PC-3 (cell line): ENCODE data around the gene SUZ12. TPM values are rescaled to one million over a fixed set of nuclear protein-coding genes. Genes with fewer than 3 reads are reported as not detected.
"Not testable (repeated sequence)": the region's sequence is repeated elsewhere in the genome, so short reads cannot be mapped to it uniquely, and the experiment has no call there.

Experiments
- ATAC-seq: fragments of 200-7000 bp; cut with Tn5 transposase; 2 replicates; pipeline ENCODE4 v1.9.1; 2020; ENCODE audit warnings: mild to moderate bottlenecking, moderate library complexity
- Bru-seq: library from RNA; stranded (reverse); fragments of 400-500 nt; gene quantifications from one replicate; lab custom pipeline; 2021; lab: Mats Ljungman, UMichigan
- BruChase-seq, 2 experiments: library from RNA; stranded (reverse); fragments of 400-500 nt; gene quantifications; one replicate each; lab custom pipeline; 2021; lab: Mats Ljungman, UMichigan
- BruUV-seq: library from RNA; stranded (reverse); fragments of 400-500 nt; replicated peaks from 2 replicates; lab custom pipeline; 2021; lab: Mats Ljungman, UMichigan
- CTCF ChIA-PET: fragments of 300-600 bp; sonication (Branson Sonifier 250); formaldehyde crosslinking; loops from one replicate; lab custom pipeline; 2022; ENCODE audit warnings: antibody characterized with exemption; lab: Charles Lee
- POLR2A ChIA-PET: fragments of 300-600 bp; sonication (Branson Sonifier 250); formaldehyde crosslinking; loops from one replicate; lab custom pipeline; 2022; ENCODE audit warnings: antibody characterized with exemption; ENCODE audit not compliant: unreplicated experiment; lab: Charles Lee
- DNase-seq: peaks from one replicate; pipeline ENCODE4 v3.0.0-alpha.2; 2015
- H2AFZ ChIP-seq: fragments of 300-600 bp; sonication (generic); 2 replicates; pipeline ENCODE4 v1.6.0; 2016; ENCODE audit warnings: antibody characterized with exemption, low read length
- H3F3A ChIP-seq: fragments of 300-600 bp; sonication (generic); one replicate; pipeline ENCODE4 v1.6.0; 2017; ENCODE audit warnings: antibody characterized with exemption, low read length, control low read depth, mild to moderate bottlenecking; ENCODE audit not compliant: unreplicated experiment
- H3K27ac ChIP-seq: fragments of 300-600 bp; sonication (generic); 2 replicates; pipeline ENCODE4 v1.5.1; 2016; ENCODE audit warnings: mild to moderate bottlenecking, low read length
- H3K27me3 ChIP-seq: fragments of 300-600 bp; sonication (generic); 2 replicates; pipeline ENCODE4 v1.6.1; 2016; ENCODE audit warnings: low read length, mixed read lengths
- H3K36me3 ChIP-seq: fragments of 300-600 bp; sonication (generic); 2 replicates; pipeline ENCODE4 v1.6.1; 2016; ENCODE audit warnings: low read depth, mixed run types, low read length, mixed read lengths
- H3K4me1 ChIP-seq: fragments of 300-600 bp; sonication (generic); 2 replicates; pipeline ENCODE4 v1.5.1; 2016; ENCODE audit warnings: low read length; ENCODE audit not compliant: insufficient read depth
- H3K4me2 ChIP-seq: fragments of 300-600 bp; sonication (generic); 2 replicates; pipeline ENCODE4 v1.6.0; 2016; ENCODE audit warnings: low read length
- H3K4me3 ChIP-seq: fragments of 300-600 bp; sonication (generic); 2 replicates; pipeline ENCODE4 v1.5.1; 2016; ENCODE audit warnings: mild to moderate bottlenecking, low read length, mixed read lengths
- H3K79me2 ChIP-seq: fragments of 300-600 bp; sonication (generic); 2 replicates; pipeline ENCODE4 v1.6.1; 2017; ENCODE audit warnings: low read length, mixed read lengths
- H3K9ac ChIP-seq: fragments of 300-600 bp; sonication (generic); 2 replicates; pipeline ENCODE4 v1.6.0; 2016; ENCODE audit warnings: mild to moderate bottlenecking, low read length
- H3K9me2 ChIP-seq: fragments of 300-600 bp; sonication (generic); replicated peaks from 2 replicates; pipeline ENCODE4 v1.6.1; 2016; ENCODE audit warnings: mixed run types, low read length, mixed read lengths
- H3K9me3 ChIP-seq: fragments of 300-600 bp; sonication (generic); 2 replicates; pipeline ENCODE4 v1.6.1; 2016; ENCODE audit warnings: low read length, mixed read lengths
- H4K20me1 ChIP-seq: fragments of 300-600 bp; sonication (generic); 2 replicates; pipeline ENCODE4 v1.6.1; 2016; ENCODE audit warnings: low read length, mixed read lengths
- EZH2 ChIP-seq: fragments of 300-600 bp; sonication (generic); IDR thresholded peaks from one replicate; pipeline ENCODE4 v1.6.1; 2017; ENCODE audit warnings: antibody characterized with exemption, mild to moderate bottlenecking, low read length; ENCODE audit not compliant: unreplicated experiment
- EZH2phosphoT487 ChIP-seq: fragments of 300-600 bp; sonication (generic); IDR thresholded peaks from 2 replicates; pipeline ENCODE4 v1.6.1; 2018; ENCODE audit warnings: mild to moderate bottlenecking, antibody characterized with exemption, low read length, borderline replicate concordance
- intact Hi-C: fragments of 100-400 bp; cut with micrococcal nuclease; formaldehyde crosslinking; loops from 2 replicates; pipeline ENCODE4 v1.9.0; 2023
- long read RNA-seq: library from polyadenylated mRNA; unstranded; transcript quantifications from one replicate; pipeline ENCODE4 v2.0.0, GENCODE V29; 2021; ENCODE audit not compliant: unreplicated experiment
- total RNA-seq: library from RNA; depleted of rRNA; stranded (reverse); fragments of >200 nt; gene quantifications from 2 replicates; pipeline ENCODE4 v1.2.3, GENCODE V29; 2014; rRNA removed
- TF ChIP-seq, protein P1 (sequence below): fragments of 300-600 bp; sonication (generic); conservative IDR thresholded peaks from 2 replicates; pipeline ENCODE4 v1.5.1; 2017; ENCODE audit warnings: antibody characterized with exemption, low read depth, mild to moderate bottlenecking, low read length

Gene SUZ12
- 11.5 and 15.8 TPM in 2 replicates for total RNA-seq
- Bru-seq, nascent RNA = percentile 83 among the genes with signal in this experiment
- percentile 88 among the genes with signal in this experiment for BruChase-seq, experiment 1, labeled RNA remaining after a 6-hour chase
- BruChase-seq, experiment 2, labeled RNA remaining after a 2-hour chase = percentile 85 among the genes with signal in this experiment
- long read RNA-seq, full-length matches to known transcripts = 100 of 161 reads
- long read RNA-seq, partial matches to known transcripts = 35 of 161 reads
- long read RNA-seq, other reads (novel, unspliced or antisense) = 26 of 161 reads

- intact Hi-C loops = not testable (repeated sequence)
Observed at GRCh38 chr17:31936615-31937609, at the start of gene SUZ12. Gene SUZ12 (plus strand): TSS chr17:31937007. CDS start chr17:31937247, 240 bp downstream.

DNA sequence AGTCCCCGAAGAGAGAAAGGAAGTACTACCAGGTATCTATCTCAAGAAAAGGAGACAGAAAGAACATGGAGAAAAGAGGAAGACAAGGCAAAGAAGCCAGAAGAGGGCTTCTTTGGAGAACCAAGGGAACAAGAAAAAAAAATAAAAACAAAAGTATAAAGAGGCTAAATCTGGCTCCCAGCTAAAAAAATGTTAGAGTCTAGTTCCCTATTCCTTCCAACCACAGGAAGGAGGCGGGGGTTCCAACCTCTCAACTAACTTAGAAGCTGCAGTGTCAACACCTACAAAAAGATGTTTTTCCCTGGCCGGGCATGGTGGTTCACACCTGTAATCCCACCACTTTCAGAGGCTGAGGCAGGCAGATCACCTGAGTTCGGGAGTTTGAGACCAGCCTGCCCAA is 48.7 kb upstream of the SUZ12 start:
- DNase-seq (no peak), ATAC-seq (no peak)
- Histone ChIP-seq H3K27ac (no peak overlapping the region), H3K9me2 (no peaks in the 10 kb centered on the region), H3K36me3 (peaks cover 20% of the 10 kb centered on the region; the same call in 1 of the 2 replicates), H3K27me3 (no peaks in the 10 kb centered on the region), H3K4me1 (no peaks in the 10 kb centered on the region), H3K4me2 (no peak overlapping the region), H3K9ac (no peak overlapping the region), H3F3A (no peaks in the 10 kb centered on the region), H3K79me2 (no peaks in the 10 kb centered on the region), H4K20me1 (no peaks in the 10 kb centered on the region), H3K4me3 (no peak overlapping the region), H2AFZ (no peak overlapping the region), H3K9me3 (no peaks in the 10 kb centered on the region)
- intact Hi-C loops = no loop called here
- TF ChIP-seq, protein P1, sequence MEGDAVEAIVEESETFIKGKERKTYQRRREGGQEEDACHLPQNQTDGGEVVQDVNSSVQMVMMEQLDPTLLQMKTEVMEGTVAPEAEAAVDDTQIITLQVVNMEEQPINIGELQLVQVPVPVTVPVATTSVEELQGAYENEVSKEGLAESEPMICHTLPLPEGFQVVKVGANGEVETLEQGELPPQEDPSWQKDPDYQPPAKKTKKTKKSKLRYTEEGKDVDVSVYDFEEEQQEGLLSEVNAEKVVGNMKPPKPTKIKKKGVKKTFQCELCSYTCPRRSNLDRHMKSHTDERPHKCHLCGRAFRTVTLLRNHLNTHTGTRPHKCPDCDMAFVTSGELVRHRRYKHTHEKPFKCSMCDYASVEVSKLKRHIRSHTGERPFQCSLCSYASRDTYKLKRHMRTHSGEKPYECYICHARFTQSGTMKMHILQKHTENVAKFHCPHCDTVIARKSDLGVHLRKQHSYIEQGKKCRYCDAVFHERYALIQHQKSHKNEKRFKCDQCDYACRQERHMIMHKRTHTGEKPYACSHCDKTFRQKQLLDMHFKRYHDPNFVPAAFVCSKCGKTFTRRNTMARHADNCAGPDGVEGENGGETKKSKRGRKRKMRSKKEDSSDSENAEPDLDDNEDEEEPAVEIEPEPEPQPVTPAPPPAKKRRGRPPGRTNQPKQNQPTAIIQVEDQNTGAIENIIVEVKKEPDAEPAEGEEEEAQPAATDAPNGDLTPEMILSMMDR = no peak
- TF ChIP-seq EZH2phosphoT487 (no peak), EZH2 (no peak)
- BruUV-seq = no TSS peak
- ChIA-PET POLR2A (no interaction called here), CTCF (no interaction called here)

More at GRCh38 chr17:31936615-31937609, at the start of gene SUZ12:
- H3F3A ChIP-seq, H3K27me3 ChIP-seq, H3K9me2 ChIP-seq, H3K36me3 ChIP-seq, POLR2A ChIA-PET, BruUV-seq, H3K9me3 ChIP-seq, CTCF ChIA-PET, H3K4me1 ChIP-seq, H4K20me1 ChIP-seq: not testable (repeated sequence)
- peak within 1 kb of the TSS; percentile 77 for H3K4me3 ChIP-seq
- peak within 1 kb of the TSS; percentile 87 for H3K4me2 ChIP-seq
- H3K27ac ChIP-seq = peak within 1 kb of the TSS; percentile 50
- peak; percentile 54 for DNase-seq
- peaks cover 37% of the 10 kb centered on the region for H3K79me2 ChIP-seq
- H2AFZ ChIP-seq = peak within 1 kb of the TSS; percentile 83
- peak; percentile 94 for ATAC-seq
- peak within 1 kb of the TSS; percentile 85 for H3K9ac ChIP-seq

DNA sequence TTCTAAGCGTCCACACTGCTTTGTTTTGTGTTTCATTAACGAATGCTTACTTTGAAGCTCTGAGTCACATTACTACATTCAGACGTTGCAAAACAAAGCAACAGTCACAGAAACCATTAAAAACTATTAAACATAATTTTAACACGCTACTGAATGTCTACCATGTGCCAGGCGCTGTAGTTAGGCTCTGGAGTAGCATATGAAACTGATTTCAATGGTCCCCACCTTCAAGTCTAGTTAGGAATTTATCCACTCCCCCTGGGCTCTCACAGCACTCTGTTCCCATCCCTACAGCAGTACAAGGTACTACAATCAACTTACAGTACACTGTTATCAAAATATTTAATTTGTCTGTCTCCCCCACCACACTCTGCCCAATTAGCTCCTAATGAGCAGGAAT is 35.9 kb upstream of the SUZ12 start:
- Histone ChIP-seq H3K27me3 (no peaks in the 10 kb centered on the region), H3K4me3 (peak overlapping the region; percentile 97), H3K79me2 (peaks cover 26% of the 10 kb centered on the region), H3K9ac (peak overlapping the region; percentile 96), H4K20me1 (no peaks in the 10 kb centered on the region), H3K36me3 (peaks cover 7% of the 10 kb centered on the region; the same call in 1 of the 2 replicates), H3K4me1 (no peaks in the 10 kb centered on the region), H3K27ac (peak overlapping the region; percentile 47), H3K9me2 (no peaks in the 10 kb centered on the region), H3K9me3 (no peaks in the 10 kb centered on the region), H3F3A (no peaks in the 10 kb centered on the region), H2AFZ (peak overlapping the region; percentile 69), H3K4me2 (peak overlapping the region; percentile 87)
- intact Hi-C loops = no loop called here
- ATAC-seq (peak; percentile 25), DNase-seq (peak; percentile 13)
- TF ChIP-seq EZH2 = no peak
- no peak for TF ChIP-seq EZH2phosphoT487
- TF ChIP-seq, protein P1 = no peak
- no TSS peak for BruUV-seq
- CTCF ChIA-PET = interaction anchor here (1.8 kb wide), 1 partner anchor 12 kb away, joined by 17 read pairs; no protein-coding TSS in a partner anchor
- POLR2A ChIA-PET = no interaction called here
